ENCODE results near the gene USO1.

DNA sequence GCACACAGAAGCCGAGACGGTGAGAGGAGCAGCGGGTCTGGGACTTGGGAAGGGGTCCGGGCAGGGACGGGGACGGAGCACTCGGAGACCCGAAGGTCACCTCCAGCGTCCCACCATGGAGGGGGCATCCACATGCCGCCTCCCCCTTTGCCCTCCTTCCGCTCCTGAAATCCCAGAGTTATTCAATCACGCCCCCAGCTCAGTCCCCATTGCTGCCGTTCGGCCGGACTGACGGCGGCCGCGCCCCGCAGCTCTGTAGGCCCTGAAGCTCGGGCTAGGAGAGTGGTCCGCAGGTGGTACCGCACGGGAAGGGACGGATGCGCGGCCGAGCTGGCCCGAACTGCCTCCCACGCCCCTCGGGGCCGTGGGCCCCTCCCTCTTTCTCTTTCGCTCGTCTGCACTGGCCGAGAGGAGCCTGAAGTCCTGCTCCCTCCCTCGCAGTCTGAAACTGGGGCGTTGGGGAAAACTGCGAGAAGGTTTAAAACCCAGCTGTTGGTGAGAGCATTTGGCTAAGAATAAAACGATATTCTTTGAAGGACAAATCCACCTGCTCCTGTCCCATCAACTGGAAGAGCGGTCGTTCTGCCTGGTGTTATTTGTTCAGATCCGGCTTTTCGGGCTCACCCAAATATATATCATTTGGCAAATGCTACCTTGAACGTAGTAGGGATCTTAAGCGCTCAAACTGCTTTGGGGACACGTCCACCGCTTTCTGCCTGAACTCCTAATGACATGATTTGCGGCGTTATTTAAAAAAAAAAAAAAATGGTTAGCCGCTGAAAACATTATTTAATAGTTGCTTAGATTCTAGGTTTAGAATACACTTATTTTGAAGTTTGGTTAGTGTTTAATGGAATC is 719 bp downstream of the USO1 start:
- TF ChIP-seq, protein P1, sequence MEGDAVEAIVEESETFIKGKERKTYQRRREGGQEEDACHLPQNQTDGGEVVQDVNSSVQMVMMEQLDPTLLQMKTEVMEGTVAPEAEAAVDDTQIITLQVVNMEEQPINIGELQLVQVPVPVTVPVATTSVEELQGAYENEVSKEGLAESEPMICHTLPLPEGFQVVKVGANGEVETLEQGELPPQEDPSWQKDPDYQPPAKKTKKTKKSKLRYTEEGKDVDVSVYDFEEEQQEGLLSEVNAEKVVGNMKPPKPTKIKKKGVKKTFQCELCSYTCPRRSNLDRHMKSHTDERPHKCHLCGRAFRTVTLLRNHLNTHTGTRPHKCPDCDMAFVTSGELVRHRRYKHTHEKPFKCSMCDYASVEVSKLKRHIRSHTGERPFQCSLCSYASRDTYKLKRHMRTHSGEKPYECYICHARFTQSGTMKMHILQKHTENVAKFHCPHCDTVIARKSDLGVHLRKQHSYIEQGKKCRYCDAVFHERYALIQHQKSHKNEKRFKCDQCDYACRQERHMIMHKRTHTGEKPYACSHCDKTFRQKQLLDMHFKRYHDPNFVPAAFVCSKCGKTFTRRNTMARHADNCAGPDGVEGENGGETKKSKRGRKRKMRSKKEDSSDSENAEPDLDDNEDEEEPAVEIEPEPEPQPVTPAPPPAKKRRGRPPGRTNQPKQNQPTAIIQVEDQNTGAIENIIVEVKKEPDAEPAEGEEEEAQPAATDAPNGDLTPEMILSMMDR (IDR thresholded peaks at IDR 0.05), result no peak
- peak; percentile 51 for TF ChIP-seq POLR2AphosphoS5 (IDR thresholded peaks at IDR 0.05)

Data from gastroesophageal sphincter (tissue), 3 donors.